ENCODE data around the gene TIMP3.

The TIMP3 gene

DNA sequence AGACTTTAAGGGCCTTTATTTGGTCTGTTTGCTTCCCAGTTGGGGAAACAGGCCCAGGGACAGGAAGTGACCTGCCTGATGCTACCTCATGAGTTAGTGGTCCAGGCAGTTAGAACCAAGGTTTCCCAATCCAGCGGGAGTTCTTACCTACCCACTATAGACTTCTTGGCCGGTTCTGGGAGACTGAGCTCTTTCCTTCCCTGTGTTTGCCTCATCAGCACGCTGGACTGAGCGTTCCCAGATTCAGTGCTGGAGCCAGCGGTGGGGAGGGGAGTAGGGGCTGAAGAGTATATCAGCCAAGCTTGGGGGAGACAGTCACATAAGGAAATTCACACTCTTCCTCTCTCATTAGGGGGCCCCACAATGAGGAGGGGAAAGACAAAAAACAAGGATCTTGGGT lies 27.1 kb downstream of the TIMP3 start:
- TF ChIP-seq, protein P1, sequence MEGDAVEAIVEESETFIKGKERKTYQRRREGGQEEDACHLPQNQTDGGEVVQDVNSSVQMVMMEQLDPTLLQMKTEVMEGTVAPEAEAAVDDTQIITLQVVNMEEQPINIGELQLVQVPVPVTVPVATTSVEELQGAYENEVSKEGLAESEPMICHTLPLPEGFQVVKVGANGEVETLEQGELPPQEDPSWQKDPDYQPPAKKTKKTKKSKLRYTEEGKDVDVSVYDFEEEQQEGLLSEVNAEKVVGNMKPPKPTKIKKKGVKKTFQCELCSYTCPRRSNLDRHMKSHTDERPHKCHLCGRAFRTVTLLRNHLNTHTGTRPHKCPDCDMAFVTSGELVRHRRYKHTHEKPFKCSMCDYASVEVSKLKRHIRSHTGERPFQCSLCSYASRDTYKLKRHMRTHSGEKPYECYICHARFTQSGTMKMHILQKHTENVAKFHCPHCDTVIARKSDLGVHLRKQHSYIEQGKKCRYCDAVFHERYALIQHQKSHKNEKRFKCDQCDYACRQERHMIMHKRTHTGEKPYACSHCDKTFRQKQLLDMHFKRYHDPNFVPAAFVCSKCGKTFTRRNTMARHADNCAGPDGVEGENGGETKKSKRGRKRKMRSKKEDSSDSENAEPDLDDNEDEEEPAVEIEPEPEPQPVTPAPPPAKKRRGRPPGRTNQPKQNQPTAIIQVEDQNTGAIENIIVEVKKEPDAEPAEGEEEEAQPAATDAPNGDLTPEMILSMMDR (IDR thresholded peaks at IDR 0.05; ENCODE audit: low read depth, low read length), result no peak
- no peak for DNase-seq (ENCODE audit: low read depth in 2 of 2)
- no peak overlapping the region for H3K4me3 ChIP-seq (replicated peaks in 1 of 2; ENCODE audit: low read depth in 2 of 2, low read length in 2 of 2)

DNA sequence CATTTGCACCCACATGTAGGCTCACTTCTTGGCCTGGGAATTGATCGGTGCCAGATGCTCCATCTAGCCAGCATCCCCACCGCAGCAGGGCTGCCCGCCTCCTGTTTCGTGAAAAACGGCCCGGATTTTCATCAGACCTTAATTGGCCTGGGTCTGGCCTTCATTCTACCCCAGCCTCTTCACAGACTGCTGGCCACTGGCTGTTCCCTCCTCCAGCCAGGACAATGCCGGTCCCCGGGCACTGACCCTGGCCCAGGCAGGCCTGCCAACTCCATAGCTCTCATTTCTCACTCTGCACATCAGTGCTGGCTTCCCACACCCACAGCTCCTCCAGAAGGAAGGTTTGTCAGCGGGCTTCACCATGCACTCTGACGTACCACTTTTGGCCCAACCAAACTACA lies 27.9 kb downstream of the TIMP3 start:
- DNase-seq (ENCODE audit: low read depth in 2 of 2), result no peak
- no peak overlapping the region for H3K4me3 ChIP-seq (replicated peaks in 1 of 2; ENCODE audit: low read depth in 2 of 2, low read length in 2 of 2)
- TF ChIP-seq, protein P1 (IDR thresholded peaks at IDR 0.05; ENCODE audit: low read depth, low read length), result no peak

DNA sequence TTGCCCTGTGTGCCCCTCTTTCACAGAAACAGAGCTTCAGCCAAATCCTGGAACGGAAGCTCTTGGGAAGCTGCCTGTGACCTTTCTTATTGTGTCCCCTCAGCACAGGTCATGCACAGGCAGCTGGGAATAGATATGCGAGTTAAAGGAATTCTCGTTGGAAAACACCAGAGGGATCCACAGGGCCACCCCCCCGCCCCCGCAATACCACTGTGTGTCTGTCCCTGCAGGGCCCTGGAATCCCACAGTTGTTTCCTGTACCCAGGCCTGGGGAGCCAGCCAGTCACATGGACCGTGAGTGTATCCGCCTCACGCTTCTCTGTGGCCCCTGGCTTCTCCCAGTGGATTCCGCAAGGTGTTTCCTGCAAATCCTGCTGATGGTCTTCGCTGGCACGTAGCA lies 29.0 kb downstream of the TIMP3 start:
- TF ChIP-seq, protein P1 (IDR thresholded peaks at IDR 0.05; ENCODE audit: low read depth, low read length), result no peak
- DNase-seq (ENCODE audit: low read depth in 2 of 2), result no peak
- H3K4me3 ChIP-seq (replicated peaks in 1 of 2; ENCODE audit: low read depth in 2 of 2, low read length in 2 of 2), result no peak overlapping the region

DNA sequence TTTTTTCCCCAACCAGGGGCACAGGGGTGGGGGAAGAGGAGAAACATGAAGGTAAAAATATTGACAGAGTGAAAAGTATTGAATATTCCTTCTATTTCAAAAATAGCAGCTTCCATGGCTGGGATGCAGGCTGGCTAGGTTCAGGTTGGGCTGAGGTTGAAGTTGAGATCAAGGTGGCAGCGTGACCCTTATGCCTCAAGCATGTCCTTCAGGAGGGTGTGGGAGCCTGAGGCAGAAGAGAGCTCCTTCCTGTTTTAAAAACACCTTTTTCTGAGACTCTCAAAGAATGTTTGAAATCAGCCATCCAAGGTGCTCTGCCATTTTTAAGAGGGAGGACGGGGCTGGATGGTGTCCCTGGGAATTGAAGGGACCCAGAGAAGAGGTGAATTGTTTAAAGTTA lies 29.5 kb downstream of the TIMP3 start:
- no peak overlapping the region for H3K4me3 ChIP-seq (replicated peaks in 1 of 2; ENCODE audit: low read depth in 2 of 2, low read length in 2 of 2)
- no peak for DNase-seq (ENCODE audit: low read depth in 2 of 2)
- TF ChIP-seq, protein P1 (IDR thresholded peaks at IDR 0.05; ENCODE audit: low read depth, low read length), result no peak

DNA sequence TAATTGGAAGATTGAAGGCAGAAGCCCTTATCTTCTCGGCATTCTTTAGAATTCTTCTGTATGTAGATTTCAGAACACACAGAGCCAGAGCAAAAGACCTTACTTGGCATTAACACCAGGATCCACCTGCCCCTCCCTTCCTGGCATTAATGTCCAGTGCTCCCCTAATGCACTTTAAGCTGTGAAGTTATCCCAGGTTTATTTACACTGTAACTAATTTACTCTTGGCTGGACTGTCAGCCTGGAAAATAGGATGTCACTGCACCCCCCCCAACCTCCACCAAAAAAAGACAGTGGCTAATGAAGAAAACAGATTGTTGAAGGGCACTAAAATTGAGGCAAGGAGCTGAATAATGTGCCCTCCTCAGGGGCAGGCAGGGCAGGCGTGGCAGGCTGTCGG lies 30.1 kb downstream of the TIMP3 start:
- H3K4me3 ChIP-seq (replicated peaks in 1 of 2; ENCODE audit: low read depth in 2 of 2, low read length in 2 of 2), result no peak overlapping the region
- no peak for DNase-seq (ENCODE audit: low read depth in 2 of 2)
- TF ChIP-seq, protein P1 (IDR thresholded peaks at IDR 0.05; ENCODE audit: low read depth, low read length), result no peak

DNA sequence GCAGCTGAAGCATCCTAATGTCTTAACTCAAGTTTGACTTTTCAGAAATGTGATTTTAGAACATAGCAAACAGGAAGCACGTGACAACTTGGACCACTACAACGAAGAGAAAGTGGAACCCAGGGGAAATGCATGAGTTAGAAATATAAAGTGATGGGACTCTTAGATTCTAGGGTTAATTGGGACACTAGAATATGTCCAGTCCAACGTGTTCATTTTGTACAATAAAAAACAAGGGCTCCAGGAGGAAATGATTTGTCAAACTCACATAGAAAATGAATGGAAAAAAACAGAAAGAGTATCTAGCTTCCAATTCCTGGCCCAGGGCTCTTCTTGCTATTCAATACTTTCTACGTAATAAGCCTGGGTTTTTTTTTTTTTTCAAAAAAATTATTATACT lies 30.7 kb downstream of the TIMP3 start:
- no peak overlapping the region for H3K4me3 ChIP-seq (replicated peaks in 1 of 2; ENCODE audit: low read depth in 2 of 2, low read length in 2 of 2)
- TF ChIP-seq, protein P1 (IDR thresholded peaks at IDR 0.05; ENCODE audit: low read depth, low read length), result no peak
- no peak for DNase-seq (ENCODE audit: low read depth in 2 of 2)
